ENCODE results near the gene UNKL.

- TF ChIP-seq, protein P1, sequence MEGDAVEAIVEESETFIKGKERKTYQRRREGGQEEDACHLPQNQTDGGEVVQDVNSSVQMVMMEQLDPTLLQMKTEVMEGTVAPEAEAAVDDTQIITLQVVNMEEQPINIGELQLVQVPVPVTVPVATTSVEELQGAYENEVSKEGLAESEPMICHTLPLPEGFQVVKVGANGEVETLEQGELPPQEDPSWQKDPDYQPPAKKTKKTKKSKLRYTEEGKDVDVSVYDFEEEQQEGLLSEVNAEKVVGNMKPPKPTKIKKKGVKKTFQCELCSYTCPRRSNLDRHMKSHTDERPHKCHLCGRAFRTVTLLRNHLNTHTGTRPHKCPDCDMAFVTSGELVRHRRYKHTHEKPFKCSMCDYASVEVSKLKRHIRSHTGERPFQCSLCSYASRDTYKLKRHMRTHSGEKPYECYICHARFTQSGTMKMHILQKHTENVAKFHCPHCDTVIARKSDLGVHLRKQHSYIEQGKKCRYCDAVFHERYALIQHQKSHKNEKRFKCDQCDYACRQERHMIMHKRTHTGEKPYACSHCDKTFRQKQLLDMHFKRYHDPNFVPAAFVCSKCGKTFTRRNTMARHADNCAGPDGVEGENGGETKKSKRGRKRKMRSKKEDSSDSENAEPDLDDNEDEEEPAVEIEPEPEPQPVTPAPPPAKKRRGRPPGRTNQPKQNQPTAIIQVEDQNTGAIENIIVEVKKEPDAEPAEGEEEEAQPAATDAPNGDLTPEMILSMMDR (tag by site-specific recombination; IDR thresholded peaks at IDR 0.05) = no peak
- TF ChIP-seq KLF9 (tag by site-specific recombination; IDR thresholded peaks at IDR 0.05; ENCODE audit: low read depth) (no peak), ZNF558 (tag by site-specific recombination; IDR thresholded peaks at IDR 0.05) (no peak), MEIS1 (CRISPR knock-in tag; IDR thresholded peaks at IDR 0.05; ENCODE audit: borderline replicate concordance) (no peak)
- TF ChIP-seq, protein P2, sequence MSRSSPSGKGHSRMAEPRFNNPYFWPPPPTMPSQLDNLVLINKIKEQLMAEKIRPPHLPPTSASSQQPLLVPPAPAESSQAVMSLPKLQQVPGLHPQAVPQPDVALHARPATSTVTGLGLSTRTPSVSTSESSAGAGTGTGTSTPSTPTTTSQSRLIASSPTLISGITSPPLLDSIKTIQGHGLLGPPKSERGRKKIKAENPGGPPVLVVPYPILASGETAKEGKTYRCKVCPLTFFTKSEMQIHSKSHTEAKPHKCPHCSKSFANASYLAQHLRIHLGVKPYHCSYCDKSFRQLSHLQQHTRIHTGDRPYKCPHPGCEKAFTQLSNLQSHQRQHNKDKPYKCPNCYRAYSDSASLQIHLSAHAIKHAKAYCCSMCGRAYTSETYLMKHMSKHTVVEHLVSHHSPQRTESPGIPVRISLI (tag by site-specific recombination; IDR thresholded peaks at IDR 0.05) = no peak
Measured at GRCh38 chr16:1438229-1439057, 23.9 kb upstream of the UNKL start.
